ENCODE data around the gene SLC35A2. TPM values are rescaled to one million over a fixed set of nuclear protein-coding genes. Genes with fewer than 3 reads are reported as not detected.

The SLC35A2 gene
- total RNA-seq, 1 experiment from 2014 or later: 18.0 TPM

DNA sequence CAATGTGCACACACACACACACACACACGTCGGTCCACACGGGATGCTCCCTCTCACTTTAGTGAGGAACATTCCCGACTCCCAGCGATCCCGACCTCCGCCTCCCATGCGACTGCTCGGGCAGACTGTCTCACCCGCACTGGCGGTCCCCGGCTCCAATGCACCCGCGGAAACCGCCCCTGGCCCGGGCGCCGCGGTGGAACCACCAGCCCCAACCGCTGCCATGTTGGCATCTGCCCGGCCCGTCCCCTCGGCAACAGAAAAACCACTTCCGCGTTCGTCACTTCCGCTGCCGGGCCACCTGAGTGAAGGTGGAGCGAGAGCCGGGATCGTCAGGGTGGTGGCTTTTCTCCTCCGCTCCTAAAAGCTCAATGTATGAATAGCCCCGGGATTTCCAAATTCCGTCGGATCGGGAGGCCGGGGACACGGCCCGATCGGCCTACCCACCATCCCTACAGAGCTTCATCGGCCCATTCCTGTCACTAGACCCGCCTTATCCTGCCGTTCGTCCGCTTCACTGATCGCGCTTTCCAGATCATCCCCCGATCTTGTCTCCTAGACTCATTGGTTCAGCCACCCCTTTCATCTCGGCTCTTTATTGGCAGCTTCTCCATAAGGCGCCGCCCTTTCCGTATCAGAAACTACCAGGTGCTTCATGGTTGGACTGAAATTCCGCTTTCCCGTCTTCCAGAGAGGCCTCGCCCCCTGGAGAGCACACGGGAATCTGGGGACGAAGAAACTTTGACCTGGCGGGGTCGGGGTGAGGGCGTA lies at the start of gene SLC35A2 (continued):
- TF ChIP-seq, protein P1, sequence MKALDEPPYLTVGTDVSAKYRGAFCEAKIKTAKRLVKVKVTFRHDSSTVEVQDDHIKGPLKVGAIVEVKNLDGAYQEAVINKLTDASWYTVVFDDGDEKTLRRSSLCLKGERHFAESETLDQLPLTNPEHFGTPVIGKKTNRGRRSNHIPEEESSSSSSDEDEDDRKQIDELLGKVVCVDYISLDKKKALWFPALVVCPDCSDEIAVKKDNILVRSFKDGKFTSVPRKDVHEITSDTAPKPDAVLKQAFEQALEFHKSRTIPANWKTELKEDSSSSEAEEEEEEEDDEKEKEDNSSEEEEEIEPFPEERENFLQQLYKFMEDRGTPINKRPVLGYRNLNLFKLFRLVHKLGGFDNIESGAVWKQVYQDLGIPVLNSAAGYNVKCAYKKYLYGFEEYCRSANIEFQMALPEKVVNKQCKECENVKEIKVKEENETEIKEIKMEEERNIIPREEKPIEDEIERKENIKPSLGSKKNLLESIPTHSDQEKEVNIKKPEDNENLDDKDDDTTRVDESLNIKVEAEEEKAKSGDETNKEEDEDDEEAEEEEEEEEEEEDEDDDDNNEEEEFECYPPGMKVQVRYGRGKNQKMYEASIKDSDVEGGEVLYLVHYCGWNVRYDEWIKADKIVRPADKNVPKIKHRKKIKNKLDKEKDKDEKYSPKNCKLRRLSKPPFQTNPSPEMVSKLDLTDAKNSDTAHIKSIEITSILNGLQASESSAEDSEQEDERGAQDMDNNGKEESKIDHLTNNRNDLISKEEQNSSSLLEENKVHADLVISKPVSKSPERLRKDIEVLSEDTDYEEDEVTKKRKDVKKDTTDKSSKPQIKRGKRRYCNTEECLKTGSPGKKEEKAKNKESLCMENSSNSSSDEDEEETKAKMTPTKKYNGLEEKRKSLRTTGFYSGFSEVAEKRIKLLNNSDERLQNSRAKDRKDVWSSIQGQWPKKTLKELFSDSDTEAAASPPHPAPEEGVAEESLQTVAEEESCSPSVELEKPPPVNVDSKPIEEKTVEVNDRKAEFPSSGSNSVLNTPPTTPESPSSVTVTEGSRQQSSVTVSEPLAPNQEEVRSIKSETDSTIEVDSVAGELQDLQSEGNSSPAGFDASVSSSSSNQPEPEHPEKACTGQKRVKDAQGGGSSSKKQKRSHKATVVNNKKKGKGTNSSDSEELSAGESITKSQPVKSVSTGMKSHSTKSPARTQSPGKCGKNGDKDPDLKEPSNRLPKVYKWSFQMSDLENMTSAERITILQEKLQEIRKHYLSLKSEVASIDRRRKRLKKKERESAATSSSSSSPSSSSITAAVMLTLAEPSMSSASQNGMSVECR (CRISPR knock-in tag; IDR thresholded peaks at IDR 0.05; ENCODE audit: borderline replicate concordance): 0 out of 2 replicates have a peak, but pooled peaks have one; percentile 23
- TF ChIP-seq, protein P2, sequence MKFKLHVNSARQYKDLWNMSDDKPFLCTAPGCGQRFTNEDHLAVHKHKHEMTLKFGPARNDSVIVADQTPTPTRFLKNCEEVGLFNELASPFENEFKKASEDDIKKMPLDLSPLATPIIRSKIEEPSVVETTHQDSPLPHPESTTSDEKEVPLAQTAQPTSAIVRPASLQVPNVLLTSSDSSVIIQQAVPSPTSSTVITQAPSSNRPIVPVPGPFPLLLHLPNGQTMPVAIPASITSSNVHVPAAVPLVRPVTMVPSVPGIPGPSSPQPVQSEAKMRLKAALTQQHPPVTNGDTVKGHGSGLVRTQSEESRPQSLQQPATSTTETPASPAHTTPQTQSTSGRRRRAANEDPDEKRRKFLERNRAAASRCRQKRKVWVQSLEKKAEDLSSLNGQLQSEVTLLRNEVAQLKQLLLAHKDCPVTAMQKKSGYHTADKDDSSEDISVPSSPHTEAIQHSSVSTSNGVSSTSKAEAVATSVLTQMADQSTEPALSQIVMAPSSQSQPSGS (CRISPR knock-in tag; IDR thresholded peaks at IDR 0.05; ENCODE audit: borderline replicate concordance, low read depth): no peak
- TF ChIP-seq NR2C2 (CRISPR knock-in tag; IDR thresholded peaks at IDR 0.05) (0 out of 2 replicates have a peak, but pooled peaks have one; percentile 49), TCF7 (CRISPR knock-in tag; IDR thresholded peaks at IDR 0.05; ENCODE audit: low read depth) (no peak), ZNF121 (CRISPR knock-in tag; IDR thresholded peaks at IDR 0.05) (no peak), FOXP1 (CRISPR knock-in tag; IDR thresholded peaks at IDR 0.05; ENCODE audit: borderline replicate concordance) (no peak), CREB1 (CRISPR knock-in tag; IDR thresholded peaks at IDR 0.05) (0 out of 2 replicates have a peak, but pooled peaks have one; percentile 13), ZNF423 (CRISPR knock-in tag; IDR thresholded peaks at IDR 0.05) (no peak), OVOL2 (CRISPR knock-in tag; IDR thresholded peaks at IDR 0.05; ENCODE audit: borderline replicate concordance) (no peak), TEAD1 (CRISPR knock-in tag; IDR thresholded peaks at IDR 0.05) (no peak), TEAD4 (CRISPR knock-in tag; IDR thresholded peaks at IDR 0.05) (no peak), NR1H2 (CRISPR knock-in tag; IDR thresholded peaks at IDR 0.05) (no peak), FOXK1 (CRISPR knock-in tag; IDR thresholded peaks at IDR 0.05) (peak; percentile 73; the same call in 1 of the 2 replicates)
- TF ChIP-seq, protein P3, sequence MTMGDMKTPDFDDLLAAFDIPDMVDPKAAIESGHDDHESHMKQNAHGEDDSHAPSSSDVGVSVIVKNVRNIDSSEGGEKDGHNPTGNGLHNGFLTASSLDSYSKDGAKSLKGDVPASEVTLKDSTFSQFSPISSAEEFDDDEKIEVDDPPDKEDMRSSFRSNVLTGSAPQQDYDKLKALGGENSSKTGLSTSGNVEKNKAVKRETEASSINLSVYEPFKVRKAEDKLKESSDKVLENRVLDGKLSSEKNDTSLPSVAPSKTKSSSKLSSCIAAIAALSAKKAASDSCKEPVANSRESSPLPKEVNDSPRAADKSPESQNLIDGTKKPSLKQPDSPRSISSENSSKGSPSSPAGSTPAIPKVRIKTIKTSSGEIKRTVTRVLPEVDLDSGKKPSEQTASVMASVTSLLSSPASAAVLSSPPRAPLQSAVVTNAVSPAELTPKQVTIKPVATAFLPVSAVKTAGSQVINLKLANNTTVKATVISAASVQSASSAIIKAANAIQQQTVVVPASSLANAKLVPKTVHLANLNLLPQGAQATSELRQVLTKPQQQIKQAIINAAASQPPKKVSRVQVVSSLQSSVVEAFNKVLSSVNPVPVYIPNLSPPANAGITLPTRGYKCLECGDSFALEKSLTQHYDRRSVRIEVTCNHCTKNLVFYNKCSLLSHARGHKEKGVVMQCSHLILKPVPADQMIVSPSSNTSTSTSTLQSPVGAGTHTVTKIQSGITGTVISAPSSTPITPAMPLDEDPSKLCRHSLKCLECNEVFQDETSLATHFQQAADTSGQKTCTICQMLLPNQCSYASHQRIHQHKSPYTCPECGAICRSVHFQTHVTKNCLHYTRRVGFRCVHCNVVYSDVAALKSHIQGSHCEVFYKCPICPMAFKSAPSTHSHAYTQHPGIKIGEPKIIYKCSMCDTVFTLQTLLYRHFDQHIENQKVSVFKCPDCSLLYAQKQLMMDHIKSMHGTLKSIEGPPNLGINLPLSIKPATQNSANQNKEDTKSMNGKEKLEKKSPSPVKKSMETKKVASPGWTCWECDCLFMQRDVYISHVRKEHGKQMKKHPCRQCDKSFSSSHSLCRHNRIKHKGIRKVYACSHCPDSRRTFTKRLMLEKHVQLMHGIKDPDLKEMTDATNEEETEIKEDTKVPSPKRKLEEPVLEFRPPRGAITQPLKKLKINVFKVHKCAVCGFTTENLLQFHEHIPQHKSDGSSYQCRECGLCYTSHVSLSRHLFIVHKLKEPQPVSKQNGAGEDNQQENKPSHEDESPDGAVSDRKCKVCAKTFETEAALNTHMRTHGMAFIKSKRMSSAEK (CRISPR knock-in tag; IDR thresholded peaks at IDR 0.05; ENCODE audit: borderline replicate concordance): peak; percentile 42; the same call in 1 of the 2 replicates
- TF ChIP-seq, protein P4, sequence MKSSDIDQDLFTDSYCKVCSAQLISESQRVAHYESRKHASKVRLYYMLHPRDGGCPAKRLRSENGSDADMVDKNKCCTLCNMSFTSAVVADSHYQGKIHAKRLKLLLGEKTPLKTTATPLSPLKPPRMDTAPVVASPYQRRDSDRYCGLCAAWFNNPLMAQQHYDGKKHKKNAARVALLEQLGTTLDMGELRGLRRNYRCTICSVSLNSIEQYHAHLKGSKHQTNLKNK (CRISPR knock-in tag; IDR thresholded peaks at IDR 0.05): peak; percentile 67
- TF ChIP-seq, protein P5, sequence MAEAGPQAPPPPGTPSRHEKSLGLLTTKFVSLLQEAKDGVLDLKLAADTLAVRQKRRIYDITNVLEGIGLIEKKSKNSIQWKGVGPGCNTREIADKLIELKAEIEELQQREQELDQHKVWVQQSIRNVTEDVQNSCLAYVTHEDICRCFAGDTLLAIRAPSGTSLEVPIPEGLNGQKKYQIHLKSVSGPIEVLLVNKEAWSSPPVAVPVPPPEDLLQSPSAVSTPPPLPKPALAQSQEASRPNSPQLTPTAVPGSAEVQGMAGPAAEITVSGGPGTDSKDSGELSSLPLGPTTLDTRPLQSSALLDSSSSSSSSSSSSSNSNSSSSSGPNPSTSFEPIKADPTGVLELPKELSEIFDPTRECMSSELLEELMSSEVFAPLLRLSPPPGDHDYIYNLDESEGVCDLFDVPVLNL (CRISPR knock-in tag; IDR thresholded peaks at IDR 0.05; ENCODE audit: borderline replicate concordance, low read depth): no peak
- TF ChIP-seq, protein P6, sequence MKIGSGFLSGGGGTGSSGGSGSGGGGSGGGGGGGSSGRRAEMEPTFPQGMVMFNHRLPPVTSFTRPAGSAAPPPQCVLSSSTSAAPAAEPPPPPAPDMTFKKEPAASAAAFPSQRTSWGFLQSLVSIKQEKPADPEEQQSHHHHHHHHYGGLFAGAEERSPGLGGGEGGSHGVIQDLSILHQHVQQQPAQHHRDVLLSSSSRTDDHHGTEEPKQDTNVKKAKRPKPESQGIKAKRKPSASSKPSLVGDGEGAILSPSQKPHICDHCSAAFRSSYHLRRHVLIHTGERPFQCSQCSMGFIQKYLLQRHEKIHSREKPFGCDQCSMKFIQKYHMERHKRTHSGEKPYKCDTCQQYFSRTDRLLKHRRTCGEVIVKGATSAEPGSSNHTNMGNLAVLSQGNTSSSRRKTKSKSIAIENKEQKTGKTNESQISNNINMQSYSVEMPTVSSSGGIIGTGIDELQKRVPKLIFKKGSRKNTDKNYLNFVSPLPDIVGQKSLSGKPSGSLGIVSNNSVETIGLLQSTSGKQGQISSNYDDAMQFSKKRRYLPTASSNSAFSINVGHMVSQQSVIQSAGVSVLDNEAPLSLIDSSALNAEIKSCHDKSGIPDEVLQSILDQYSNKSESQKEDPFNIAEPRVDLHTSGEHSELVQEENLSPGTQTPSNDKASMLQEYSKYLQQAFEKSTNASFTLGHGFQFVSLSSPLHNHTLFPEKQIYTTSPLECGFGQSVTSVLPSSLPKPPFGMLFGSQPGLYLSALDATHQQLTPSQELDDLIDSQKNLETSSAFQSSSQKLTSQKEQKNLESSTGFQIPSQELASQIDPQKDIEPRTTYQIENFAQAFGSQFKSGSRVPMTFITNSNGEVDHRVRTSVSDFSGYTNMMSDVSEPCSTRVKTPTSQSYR (CRISPR knock-in tag; IDR thresholded peaks at IDR 0.05): no peak
